Neuronal stem cell (in vitro differentiated cells): ENCODE measurements around the gene ERCC4.

Source experiments
- DNase-seq: peaks from one replicate; pipeline ENCODE4 v3.0.0-alpha.2; 2013; ENCODE audit warnings: low spot score
- H2AFZ ChIP-seq: one replicate; pipeline ENCODE4 v1.6.1; 2013; ENCODE audit warnings: mild to moderate bottlenecking, low read length, inconsistent platforms
- H2AK5ac ChIP-seq: 2 replicates; pipeline ENCODE4 v1.6.1; 2013; ENCODE audit warnings: low read depth, mild to moderate bottlenecking, inconsistent platforms, low read length, moderate library complexity, mixed read lengths
- H2BK120ac ChIP-seq: 2 replicates; pipeline ENCODE4 v1.6.1; 2013; ENCODE audit warnings: low read depth, mild to moderate bottlenecking, inconsistent platforms, low read length, moderate library complexity, mixed read lengths
- H2BK12ac ChIP-seq: one replicate; pipeline ENCODE4 v1.6.1; 2013; ENCODE audit warnings: low read length, inconsistent platforms
- H2BK15ac ChIP-seq: 2 replicates; pipeline ENCODE4 v1.6.1; 2013; ENCODE audit warnings: mild to moderate bottlenecking, low read length, inconsistent platforms, mixed read lengths
- H2BK5ac ChIP-seq: one replicate; pipeline ENCODE4 v1.6.1; 2013; ENCODE audit warnings: inconsistent platforms, mild to moderate bottlenecking, low read length, moderate library complexity
- H3K14ac ChIP-seq: one replicate; pipeline ENCODE4 v1.6.1; 2013; ENCODE audit warnings: low read length, inconsistent platforms
- H3K18ac ChIP-seq: 2 replicates; pipeline ENCODE4 v1.6.1; 2013; ENCODE audit warnings: low read length, inconsistent platforms
- H3K23ac ChIP-seq: 2 replicates; pipeline ENCODE4 v1.6.1; 2013; ENCODE audit warnings: low read depth, mild to moderate bottlenecking, mixed read lengths, low read length, inconsistent platforms; ENCODE audit not compliant: poor library complexity
- H3K27ac ChIP-seq: replicated peaks from 3 replicates; pipeline ENCODE4 v1.5.1; 2013; ENCODE audit warnings: low read length, inconsistent platforms
- H3K27me3 ChIP-seq, 3 experiments: 2 replicates each; pipeline ENCODE4 v1.6.1; 2013; ENCODE audit warnings: low read length in 3 of 3, mild to moderate bottlenecking in 2 of 3, inconsistent platforms in 1 of 3, low read depth in 1 of 3, mixed read lengths in 1 of 3, moderate library complexity in 1 of 3; ENCODE audit not compliant: control insufficient read depth in 3 of 3, insufficient read depth in 3 of 3
- H3K36me3 ChIP-seq, 2 donors: replicated peaks in 1 of 2; 2 replicates each; pipeline ENCODE4 v1.6.1; 2013; ENCODE audit warnings: low read length in 2 of 2; ENCODE audit not compliant: control insufficient read depth in 2 of 2, insufficient read depth in 2 of 2
- H3K4ac ChIP-seq: 2 replicates; pipeline ENCODE4 v1.6.1; 2013; ENCODE audit warnings: inconsistent platforms, mild to moderate bottlenecking, low read length, moderate library complexity
- H3K4me1 ChIP-seq, 2 donors: 1 replicate in 1 of 2; 2 replicates in 1 of 2; pipeline ENCODE4 v1.6.1; 2013; ENCODE audit warnings: low read length in 2 of 2, low read depth in 1 of 2; ENCODE audit not compliant: control insufficient read depth in 2 of 2, insufficient read depth in 1 of 2
- H3K4me2 ChIP-seq: one replicate; pipeline ENCODE4 v1.6.1; 2013; ENCODE audit warnings: mild to moderate bottlenecking, low read length, inconsistent platforms; ENCODE audit not compliant: insufficient read depth, poor library complexity, severe bottlenecking
- H3K4me3 ChIP-seq, 2 donors: 2 replicates each; pipeline ENCODE4 v1.5.1; 2013; ENCODE audit warnings: low read length in 2 of 2, mild to moderate bottlenecking in 2 of 2, inconsistent platforms in 1 of 2, moderate library complexity in 1 of 2
- H3K79me1 ChIP-seq: one replicate; pipeline ENCODE4 v1.6.1; 2013; ENCODE audit warnings: low read depth, mild to moderate bottlenecking, inconsistent platforms, low read length, moderate library complexity
- H3K9ac ChIP-seq: one replicate; pipeline ENCODE4 v1.6.1; 2013; ENCODE audit warnings: mild to moderate bottlenecking, low read depth, low read length, inconsistent platforms; ENCODE audit not compliant: poor library complexity
- H3K9me3 ChIP-seq, 2 donors: replicated peaks in 1 of 2; 2 replicates each; pipeline versions ENCODE3 to v1.6.1; 2013; ENCODE audit warnings: low read length in 2 of 2, mild to moderate bottlenecking in 2 of 2, inconsistent platforms in 1 of 2, low read depth in 1 of 2, mixed read lengths in 1 of 2, moderate library complexity in 1 of 2; ENCODE audit not compliant: control insufficient read depth in 2 of 2, insufficient read depth in 1 of 2
- H4K8ac ChIP-seq: one replicate; pipeline ENCODE4 v1.6.1; 2013; ENCODE audit warnings: low read depth, mild to moderate bottlenecking, inconsistent platforms, low read length, moderate library complexity
- H4K91ac ChIP-seq: one replicate; pipeline ENCODE4 v1.6.1; 2013; ENCODE audit warnings: low read length, low read depth, mild to moderate bottlenecking, inconsistent platforms; ENCODE audit not compliant: poor library complexity
- WGBS, 2 donors: extraction: QIAGEN DNeasy Blood & Tissue Kit; methylation state at CpG; one replicate each; pipeline ENCODE4 v1.1.7; 2013; ENCODE audit warnings: missing lambda C conversion rate in 2 of 2, mixed read lengths in 1 of 2; ENCODE audit not compliant: insufficient read length in 2 of 2, insufficient replicate concordance in 1 of 2; ENCODE audit errors: extremely low coverage in 2 of 2; 5-methylcytosine and 5-hydroxymethylcytosine counted together

ERCC4 gene

DNA sequence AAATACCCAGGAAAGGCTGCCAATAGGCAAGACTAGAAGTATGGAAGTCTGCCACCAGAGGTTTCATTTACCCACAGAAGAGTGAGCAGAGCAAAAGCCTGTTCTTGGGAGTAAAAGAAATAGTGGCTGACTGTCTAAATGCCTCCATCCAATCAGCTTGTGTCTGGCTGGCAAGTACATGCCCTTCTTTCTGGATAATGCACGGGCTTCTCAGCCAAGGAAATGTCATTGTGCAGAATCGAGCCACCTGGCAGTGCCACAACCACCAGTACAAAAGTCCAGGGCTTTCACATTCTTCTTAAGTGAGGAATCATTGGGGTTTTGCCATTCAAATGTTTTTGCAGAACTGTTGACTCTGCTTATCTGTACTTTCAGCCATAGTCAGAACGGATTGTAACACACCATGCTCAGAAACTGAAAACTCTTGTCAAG is 10.1 kb upstream of the ERCC4 start:
- Histone ChIP-seq H3K27ac (no peak overlapping the region), H3K4me3 (no peak overlapping the region), H4K91ac (no peak overlapping the region)

DNA sequence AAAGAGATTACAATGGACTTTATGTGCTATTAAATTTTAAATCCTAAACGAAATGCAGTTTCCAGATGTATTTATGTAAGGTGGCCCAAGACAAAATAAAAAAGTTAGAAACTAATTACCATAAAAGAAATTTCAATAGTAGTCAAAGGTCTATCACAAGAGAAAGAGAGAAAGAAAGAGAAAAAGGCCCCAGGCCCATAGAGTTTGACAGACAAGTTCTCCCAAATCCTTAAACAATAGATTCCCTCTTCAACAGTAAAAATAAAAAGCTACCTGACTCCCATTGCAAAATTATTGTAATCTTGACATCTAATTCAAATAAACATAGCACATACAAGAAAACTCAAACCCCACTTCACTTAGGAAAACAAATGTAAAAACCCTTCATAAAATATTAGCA is 8.6 kb upstream of the ERCC4 start:
- Histone ChIP-seq H2AFZ (no peak overlapping the region), H2BK120ac (no peak overlapping the region), H3K4ac (no peak overlapping the region), H3K27me3 (no peaks in the 10 kb centered on the region), H3K18ac (no peak overlapping the region), H3K23ac (no peak overlapping the region), H4K91ac (no peak overlapping the region), H3K9ac (no peak overlapping the region), H3K9me3 (peaks cover 0 to 6% of the 10 kb centered on the region in 2 donors), H3K79me1 (no peaks in the 10 kb centered on the region), H2BK12ac (no peak overlapping the region), H4K8ac (no peak overlapping the region), H3K4me2 (no peak overlapping the region), H2AK5ac (no peak overlapping the region), H3K4me1 (no peaks in the 10 kb centered on the region), H2BK15ac (no peak overlapping the region), H3K14ac (no peak overlapping the region), H3K4me3 (no peak overlapping the region), H3K36me3 (no peaks in the 10 kb centered on the region), H2BK5ac (no peak overlapping the region), H3K27ac (no peak overlapping the region)
- no peak for DNase-seq
- WGBS, 2 donors: no CpG with 5 or more reads among the region's 1 CpG

More for the DNA sequence above, 10.1 kb upstream of the ERCC4 start:
- no peak overlapping the region for H3K9ac ChIP-seq
- H4K8ac ChIP-seq: no peak overlapping the region
- WGBS, 2 donors: no CpG with 5 or more reads among the region's 3 CpGs
- no peaks in the 10 kb centered on the region for H3K36me3 ChIP-seq
- no peak overlapping the region for H3K14ac ChIP-seq
- H2BK120ac ChIP-seq: no peak overlapping the region
- H3K23ac ChIP-seq: no peak overlapping the region
- H3K4me1 ChIP-seq: no peaks in the 10 kb centered on the region
- no peak overlapping the region for H3K18ac ChIP-seq
- no peak overlapping the region for H2BK5ac ChIP-seq
- no peak overlapping the region for H2BK12ac ChIP-seq
- H2AK5ac ChIP-seq: no peak overlapping the region
- H2AFZ ChIP-seq: no peak overlapping the region
- peaks cover 0 to 6% of the 10 kb centered on the region in 2 donors for H3K9me3 ChIP-seq
- no peak overlapping the region for H2BK15ac ChIP-seq
- no peak for DNase-seq
- H3K27me3 ChIP-seq: no peaks in the 10 kb centered on the region
- H3K4me2 ChIP-seq: no peak overlapping the region
- no peaks in the 10 kb centered on the region for H3K79me1 ChIP-seq
- H3K4ac ChIP-seq: no peak overlapping the region

DNA sequence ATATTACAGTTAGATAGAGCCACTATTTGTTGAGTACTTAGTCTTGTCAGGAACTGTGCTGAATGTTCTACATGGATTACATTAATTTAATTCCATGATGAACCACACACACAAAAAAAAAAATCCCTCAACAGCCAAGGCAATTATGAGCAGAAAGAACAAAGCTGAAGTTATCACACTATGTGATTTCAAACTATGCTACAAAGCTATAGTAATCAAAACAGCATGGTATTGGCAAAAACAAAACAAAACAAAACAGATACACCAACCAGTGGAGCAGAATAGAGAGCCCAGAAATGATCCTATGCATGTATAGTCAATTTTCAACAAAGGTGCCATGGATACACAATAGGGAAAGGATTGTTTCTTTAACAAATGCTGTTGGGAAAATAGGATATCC is 8.1 kb upstream of the ERCC4 start:
- no peak overlapping the region for H2BK15ac ChIP-seq
- no peak overlapping the region for H2BK5ac ChIP-seq
- no peak overlapping the region for H3K4me2 ChIP-seq
- no peak overlapping the region for H3K27ac ChIP-seq
- no peak overlapping the region for H4K91ac ChIP-seq
- H2AK5ac ChIP-seq: no peak overlapping the region
- H3K9me3 ChIP-seq: peaks cover 0 to 6% of the 10 kb centered on the region in 2 donors
- no peak overlapping the region for H3K23ac ChIP-seq
- H2AFZ ChIP-seq: no peak overlapping the region
- no peak overlapping the region for H2BK120ac ChIP-seq
- no peak overlapping the region for H3K4ac ChIP-seq
- H3K4me1 ChIP-seq: no peaks in the 10 kb centered on the region
- no peak overlapping the region for H3K9ac ChIP-seq
- H3K4me3 ChIP-seq: no peak overlapping the region
- H3K27me3 ChIP-seq: no peaks in the 10 kb centered on the region
- no peak overlapping the region for H4K8ac ChIP-seq
- no peak for DNase-seq
- no peak overlapping the region for H3K18ac ChIP-seq
- no peak overlapping the region for H3K14ac ChIP-seq
- no peak overlapping the region for H2BK12ac ChIP-seq
- no peaks in the 10 kb centered on the region for H3K79me1 ChIP-seq
- H3K36me3 ChIP-seq: no peaks in the 10 kb centered on the region

DNA sequence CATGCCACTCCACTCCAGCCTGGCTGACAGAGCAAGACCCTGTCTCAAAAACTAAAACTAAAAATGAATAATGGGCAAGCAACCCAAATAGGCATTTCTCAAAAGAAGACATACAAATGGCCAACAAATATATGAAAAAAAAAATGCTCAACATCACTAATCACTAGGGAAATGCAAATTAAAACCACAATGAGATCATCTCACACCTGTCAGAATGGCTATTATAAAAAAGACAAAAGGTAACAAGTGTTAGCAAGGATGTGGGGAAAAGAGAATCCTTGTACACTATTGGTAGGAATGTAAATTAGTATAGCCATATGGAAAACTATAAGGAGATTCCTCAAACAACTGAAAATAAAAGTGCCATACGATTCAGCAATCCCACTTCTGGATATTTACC is 7.1 kb upstream of the ERCC4 start:
- Histone ChIP-seq H2AK5ac (no peak overlapping the region), H3K23ac (no peak overlapping the region), H3K4ac (no peak overlapping the region), H2AFZ (no peak overlapping the region), H3K79me1 (no peaks in the 10 kb centered on the region), H2BK12ac (no peak overlapping the region), H2BK5ac (no peak overlapping the region), H3K18ac (no peak overlapping the region), H3K9ac (no peak overlapping the region), H3K4me2 (no peak overlapping the region), H3K9me3 (peaks cover 0 to 6% of the 10 kb centered on the region in 2 donors), H2BK15ac (no peak overlapping the region), H3K27ac (no peak overlapping the region), H3K4me3 (no peak overlapping the region), H3K4me1 (no peaks in the 10 kb centered on the region), H3K27me3 (no peaks in the 10 kb centered on the region), H4K91ac (no peak overlapping the region), H2BK120ac (no peak overlapping the region), H3K14ac (no peak overlapping the region), H4K8ac (no peak overlapping the region), H3K36me3 (no peaks in the 10 kb centered on the region)
- DNase-seq: no peak
- no CpG with 5 or more reads among the region's 1 CpG for WGBS, 2 donors
